ENCODE results near the gene CRY1. TPM values are rescaled to one million over a fixed set of nuclear protein-coding genes. Genes with fewer than 3 reads are reported as not detected.
A peak's percentile ranks its signal among the peaks of the same experiment; 100 is the strongest.
"Not testable (repeated sequence)": the region's sequence is repeated elsewhere in the genome, so short reads cannot be mapped to it uniquely, and the experiment has no call there.

CRY1 gene
- total RNA-seq, 2 experiments from 2014 or later: 29.3 to 30.3 TPM

GRCh38 chr12:107096571-107096970, 3.2 kb upstream of the CRY1 start:
- Mint-ChIP-seq H3K4me3 (no peak overlapping the region), H3K9me3 (peaks cover 5% of the 10 kb centered on the region), H3K27me3 (peaks cover 9% of the 10 kb centered on the region), H3K27ac (no peak overlapping the region), H3K36me3 (peaks cover 3% of the 10 kb centered on the region), H3K4me1 (peaks cover 7% of the 10 kb centered on the region)
- DNase-seq: no peak

- Mint-ChIP-seq H3K27me3 (no peaks in the 10 kb centered on the region), H3K9me3 (peaks cover 5% of the 10 kb centered on the region), H3K4me3 (no peak overlapping the region), H3K36me3 (peaks cover 4% of the 10 kb centered on the region), H3K27ac (no peak overlapping the region), H3K4me1 (peaks cover 7% of the 10 kb centered on the region)
- DNase-seq: no peak
Measured at GRCh38 chr12:107094183-107094448, 767 bp upstream of the CRY1 start.

- H3K4me3 Mint-ChIP-seq: no peak overlapping the region
- H3K27me3 Mint-ChIP-seq: no peaks in the 10 kb centered on the region
- H3K4me1 Mint-ChIP-seq: peaks cover 9% of the 10 kb centered on the region
- peak; percentile 86 for DNase-seq
- peaks cover 6% of the 10 kb centered on the region for H3K9me3 Mint-ChIP-seq
- H3K27ac Mint-ChIP-seq: no peak overlapping the region
- peaks cover 12% of the 10 kb centered on the region for H3K36me3 Mint-ChIP-seq
Measured at GRCh38 chr12:107092669-107093416, 506 bp downstream of the CRY1 start.

- H3K9me3 Mint-ChIP-seq: peaks cover 6% of the 10 kb centered on the region
- no peak overlapping the region for H3K4me3 Mint-ChIP-seq
- peaks cover 17% of the 10 kb centered on the region for H3K36me3 Mint-ChIP-seq
- H3K4me1 Mint-ChIP-seq: peaks cover 9% of the 10 kb centered on the region
- no peak for DNase-seq
- H3K27me3 Mint-ChIP-seq: no peaks in the 10 kb centered on the region
- H3K27ac Mint-ChIP-seq: no peak overlapping the region
Measured at GRCh38 chr12:107091989-107092641, 1.2 kb downstream of the CRY1 start.

GRCh38 chr12:107091381-107091780, 2.0 kb downstream of the CRY1 start:
- Mint-ChIP-seq H3K27ac (no peak overlapping the region), H3K4me1 (peaks cover 14% of the 10 kb centered on the region), H3K4me3 (no peak overlapping the region), H3K36me3 (peaks cover 23% of the 10 kb centered on the region), H3K27me3 (no peaks in the 10 kb centered on the region), H3K9me3 (peaks cover 6% of the 10 kb centered on the region)
- DNase-seq: no peak

GRCh38 chr12:107090711-107091110, 2.6 kb downstream of the CRY1 start:
- peaks cover 16% of the 10 kb centered on the region for H3K4me1 Mint-ChIP-seq
- H3K9me3 Mint-ChIP-seq: peaks cover 2% of the 10 kb centered on the region
- no peaks in the 10 kb centered on the region for H3K27me3 Mint-ChIP-seq
- H3K4me3 Mint-ChIP-seq: no peak overlapping the region
- DNase-seq: no peak
- H3K36me3 Mint-ChIP-seq: peaks cover 22% of the 10 kb centered on the region
- H3K27ac Mint-ChIP-seq: no peak overlapping the region

GRCh38 chr12:107088912-107089311, 4.4 kb downstream of the CRY1 start:
- Mint-ChIP-seq H3K36me3 (peaks cover 25% of the 10 kb centered on the region), H3K4me1 (peaks cover 12% of the 10 kb centered on the region), H3K27me3 (no peaks in the 10 kb centered on the region), H3K9me3 (peaks cover 2% of the 10 kb centered on the region), H3K4me3 (no peak overlapping the region), H3K27ac (no peak overlapping the region)
- no peak for DNase-seq

- H3K4me3 Mint-ChIP-seq: no peak overlapping the region
- H3K27me3 Mint-ChIP-seq: no peaks in the 10 kb centered on the region
- H3K27ac Mint-ChIP-seq: no peak overlapping the region
- H3K9me3 Mint-ChIP-seq: peaks cover 8% of the 10 kb centered on the region
- H3K36me3 Mint-ChIP-seq: peaks cover 43% of the 10 kb centered on the region
- no peak for DNase-seq
- peaks cover 15% of the 10 kb centered on the region for H3K4me1 Mint-ChIP-seq
Measured at GRCh38 chr12:107086314-107086713, 7.0 kb downstream of the CRY1 start.

- Mint-ChIP-seq H3K27ac (no peak overlapping the region), H3K36me3 (peaks cover 26% of the 10 kb centered on the region), H3K9me3 (peaks cover 6% of the 10 kb centered on the region), H3K27me3 (no peaks in the 10 kb centered on the region), H3K4me1 (peaks cover 19% of the 10 kb centered on the region), H3K4me3 (no peak overlapping the region)
- DNase-seq: no peak
Measured at GRCh38 chr12:107081778-107082177, 11.6 kb downstream of the CRY1 start.

- no peak for DNase-seq
- no peak overlapping the region for H3K4me3 Mint-ChIP-seq
- peaks cover 18% of the 10 kb centered on the region for H3K36me3 Mint-ChIP-seq
- peaks cover 6% of the 10 kb centered on the region for H3K9me3 Mint-ChIP-seq
- peaks cover 19% of the 10 kb centered on the region for H3K4me1 Mint-ChIP-seq
- H3K27ac Mint-ChIP-seq: no peak overlapping the region
- H3K27me3 Mint-ChIP-seq: no peaks in the 10 kb centered on the region
Measured at GRCh38 chr12:107080299-107080698, 13.1 kb downstream of the CRY1 start.

- Mint-ChIP-seq H3K4me1 (peaks cover 21% of the 10 kb centered on the region), H3K27me3 (no peaks in the 10 kb centered on the region), H3K36me3 (peaks cover 18% of the 10 kb centered on the region), H3K4me3 (no peak overlapping the region), H3K27ac (no peak overlapping the region), H3K9me3 (peaks cover 6% of the 10 kb centered on the region)
- DNase-seq: no peak
Measured at GRCh38 chr12:107079172-107080011, 14.0 kb downstream of the CRY1 start.

- not testable (repeated sequence) for H3K27me3 Mint-ChIP-seq, DNase-seq, H3K9me3 Mint-ChIP-seq, H3K36me3 Mint-ChIP-seq, H3K4me3 Mint-ChIP-seq, H3K27ac Mint-ChIP-seq
- peaks cover 26% of the 10 kb centered on the region for H3K4me1 Mint-ChIP-seq
Measured at GRCh38 chr12:107073266-107073665, 20.1 kb downstream of the CRY1 start.

- H3K4me3 Mint-ChIP-seq: no peak overlapping the region
- H3K9me3 Mint-ChIP-seq: peaks cover 14% of the 10 kb centered on the region
- H3K27ac Mint-ChIP-seq: no peak overlapping the region
Measured at GRCh38 chr12:107066691-107067090, 26.7 kb downstream of the CRY1 start.

GRCh38 chr12:107064687-107065086, 28.7 kb downstream of the CRY1 start:
- no peak overlapping the region for H3K27ac Mint-ChIP-seq
- peaks cover 2% of the 10 kb centered on the region for H3K4me1 Mint-ChIP-seq
- H3K9me3 Mint-ChIP-seq: peaks cover 14% of the 10 kb centered on the region
- no peak overlapping the region for H3K4me3 Mint-ChIP-seq
- DNase-seq: no peak
- H3K36me3 Mint-ChIP-seq: peaks cover 33% of the 10 kb centered on the region
- no peaks in the 10 kb centered on the region for H3K27me3 Mint-ChIP-seq

More at GRCh38 chr12:107066691-107067090, 26.7 kb downstream of the CRY1 start:
- Mint-ChIP-seq H3K36me3 (peaks cover 33% of the 10 kb centered on the region), H3K27me3 (no peaks in the 10 kb centered on the region), H3K4me1 (peaks cover 2% of the 10 kb centered on the region)
- DNase-seq: no peak

GRCh38 chr12:107064243-107064642, 29.1 kb downstream of the CRY1 start:
- Mint-ChIP-seq H3K4me3 (no peak overlapping the region), H3K9me3 (peaks cover 14% of the 10 kb centered on the region), H3K27me3 (no peaks in the 10 kb centered on the region), H3K36me3 (peaks cover 33% of the 10 kb centered on the region), H3K4me1 (peaks cover 2% of the 10 kb centered on the region), H3K27ac (no peak overlapping the region)
- DNase-seq: no peak
